SK-N-MC (cell line): Measurements from ENCODE around the gene SHROOM1.

Experiments
- EZH2 ChIP-seq: fragments of 200-600 bp; sonication (generic); IDR thresholded peaks from one replicate; pipeline ENCODE4 v1.6.1; 2017; ENCODE audit warnings: antibody characterized with exemption
- FOXP2 ChIP-seq: optimal IDR thresholded peaks from 2 replicates; pipeline ENCODE3; 2011; ENCODE audit warnings: mild to moderate bottlenecking, moderate library complexity; ENCODE audit not compliant: insufficient read depth; ENCODE audit errors: extremely low read length, control extremely low read depth
- POLR2AphosphoS5 ChIP-seq: IDR thresholded peaks from 2 replicates; pipeline ENCODE4 v1.6.1; 2012; ENCODE audit warnings: mild to moderate bottlenecking, low read depth, low read length, borderline replicate concordance

GRCh38 chr5:132870801-132871200 is 40.4 kb upstream of the SHROOM1 start:
- no peak for TF ChIP-seq EZH2
- no peak for TF ChIP-seq POLR2AphosphoS5
- no peak for TF ChIP-seq FOXP2
